GM12878 (cell line): ENCODE data around the gene TBXA2R.

Source experiments
- ATF2 ChIP-seq: IDR thresholded peaks from 2 replicates; pipeline ENCODE4 v1.6.1; 2012; ENCODE audit warnings: low read length, inconsistent platforms
- BHLHE40 ChIP-seq, 2 experiments: fragments of 450-650 bp in 1 of 2; IDR thresholded peaks; 2 replicates each; pipeline ENCODE4 v1.6.1; 2011 to 2017; ENCODE audit warnings: low read depth in 2 of 2, borderline replicate concordance in 1 of 2, improper control_type of control experiment in 1 of 2, low read length in 1 of 2, mild to moderate bottlenecking in 1 of 2
- BMI1 ChIP-seq: fragments of 450-650 bp; IDR thresholded peaks from 2 replicates; pipeline ENCODE4 v1.6.1; 2016; ENCODE audit warnings: mild to moderate bottlenecking, moderate library complexity, borderline replicate concordance
- CHD2 ChIP-seq: IDR thresholded peaks from 2 replicates; pipeline ENCODE4 v1.6.1; 2011; ENCODE audit warnings: low read depth, low read length, improper control_type of control experiment, borderline replicate concordance
- MTA3 ChIP-seq: IDR thresholded peaks from 2 replicates; pipeline ENCODE4 v1.6.1; 2012; ENCODE audit warnings: low read length, inconsistent platforms, borderline replicate concordance
- NFIC ChIP-seq: IDR thresholded peaks from 2 replicates; pipeline ENCODE4 v1.6.1; 2012; ENCODE audit warnings: low read depth, mild to moderate bottlenecking, inconsistent platforms, low read length, moderate library complexity
- PKNOX1 ChIP-seq: fragments of 450-650 bp; IDR thresholded peaks from 2 replicates; pipeline ENCODE4 v1.6.1; 2016; ENCODE audit warnings: mild to moderate bottlenecking
- POLR2A ChIP-seq: IDR thresholded peaks from 2 replicates; pipeline ENCODE4 v1.6.1; 2011; ENCODE audit warnings: low read depth, mild to moderate bottlenecking, low read length
- POLR2AphosphoS2 ChIP-seq: IDR thresholded peaks from 2 replicates; pipeline ENCODE4 v1.6.1; 2011; ENCODE audit warnings: low read depth, mild to moderate bottlenecking, low read length, improper control_type of control experiment, moderate library complexity
- REST ChIP-seq: IDR thresholded peaks from 2 replicates; pipeline ENCODE4 v1.6.1; 2012; ENCODE audit warnings: mild to moderate bottlenecking, low read depth, low read length
- SREBF2 ChIP-seq: IDR thresholded peaks from 2 replicates; pipeline ENCODE4 v1.6.1; 2012; ENCODE audit warnings: mild to moderate bottlenecking, low read length
- TF ChIP-seq, protein P1 (sequence below): fragments of 450-650 bp; formaldehyde crosslinking; IDR thresholded peaks from 2 replicates; pipeline ENCODE4 v1.5.0; 2022; ENCODE audit warnings: mild to moderate bottlenecking, missing genetic modification characterization
- TF ChIP-seq, protein P2 (sequence below), 3 experiments: IDR thresholded peaks in 2 of 3; conservative IDR thresholded peaks in 1 of 3; 2 replicates each; pipeline ENCODE4 v1.5.1; 2011; ENCODE audit warnings: low read depth in 3 of 3, low read length in 3 of 3, mild to moderate bottlenecking in 3 of 3, control low read depth in 2 of 3, moderate library complexity in 2 of 3, inconsistent platforms in 1 of 3, mixed read lengths in 1 of 3; ENCODE audit not compliant: control insufficient read depth in 2 of 3, insufficient read depth in 1 of 3; ENCODE audit errors: extremely low read depth in 1 of 3
- TF ChIP-seq, protein P3 (sequence below): fragments of 450-650 bp; IDR thresholded peaks from 2 replicates; pipeline ENCODE4 v1.6.1; 2018; ENCODE audit warnings: mild to moderate bottlenecking, low read depth, moderate library complexity; ENCODE audit not compliant: partially characterized antibody

DNA sequence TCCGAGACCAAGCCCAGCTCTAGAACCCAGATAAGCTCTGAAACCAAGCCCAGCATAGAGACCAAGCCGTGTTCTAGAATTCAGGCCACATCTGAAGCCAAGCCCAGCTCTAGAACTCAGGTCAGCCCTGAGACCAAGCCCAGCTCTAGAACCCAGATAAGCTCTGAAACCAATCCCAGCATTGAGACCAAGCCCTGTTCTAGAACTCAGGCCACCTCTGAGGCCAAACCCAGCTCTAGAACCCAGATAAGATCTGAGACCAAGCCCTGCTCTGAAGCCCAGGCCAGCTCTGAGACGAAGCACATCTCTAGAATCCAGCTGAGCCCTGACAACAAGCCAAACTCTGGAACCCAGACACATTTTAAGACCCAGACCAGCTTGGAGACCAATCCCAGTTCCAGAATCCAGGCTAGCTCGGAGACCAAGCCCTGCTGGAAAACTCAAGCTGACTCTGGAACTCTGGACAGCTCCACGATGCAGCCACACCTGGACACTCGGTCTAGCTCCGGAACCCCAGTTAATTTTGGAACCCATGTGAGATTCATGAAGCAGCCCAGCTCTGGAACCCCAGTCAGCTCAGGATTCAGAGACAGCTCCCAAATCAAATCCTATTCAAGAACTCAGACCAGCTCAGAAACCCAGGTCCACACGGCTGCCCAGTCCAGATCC lies 15.6 kb downstream of the TBXA2R start:
- TF ChIP-seq BHLHE40 (IDR thresholded peaks at IDR 0.05; ENCODE audit: borderline replicate concordance in 1 of 2, low read depth in 2 of 2, low read length in 1 of 2) (no peak), BMI1 (no peak), NFIC (no peak), POLR2AphosphoS2 (no peak), PKNOX1 (no peak), POLR2A (no peak), REST (no peak), CHD2 (no peak), MTA3 (no peak), ATF2 (no peak), SREBF2 (no peak)
- TF ChIP-seq, protein P1, sequence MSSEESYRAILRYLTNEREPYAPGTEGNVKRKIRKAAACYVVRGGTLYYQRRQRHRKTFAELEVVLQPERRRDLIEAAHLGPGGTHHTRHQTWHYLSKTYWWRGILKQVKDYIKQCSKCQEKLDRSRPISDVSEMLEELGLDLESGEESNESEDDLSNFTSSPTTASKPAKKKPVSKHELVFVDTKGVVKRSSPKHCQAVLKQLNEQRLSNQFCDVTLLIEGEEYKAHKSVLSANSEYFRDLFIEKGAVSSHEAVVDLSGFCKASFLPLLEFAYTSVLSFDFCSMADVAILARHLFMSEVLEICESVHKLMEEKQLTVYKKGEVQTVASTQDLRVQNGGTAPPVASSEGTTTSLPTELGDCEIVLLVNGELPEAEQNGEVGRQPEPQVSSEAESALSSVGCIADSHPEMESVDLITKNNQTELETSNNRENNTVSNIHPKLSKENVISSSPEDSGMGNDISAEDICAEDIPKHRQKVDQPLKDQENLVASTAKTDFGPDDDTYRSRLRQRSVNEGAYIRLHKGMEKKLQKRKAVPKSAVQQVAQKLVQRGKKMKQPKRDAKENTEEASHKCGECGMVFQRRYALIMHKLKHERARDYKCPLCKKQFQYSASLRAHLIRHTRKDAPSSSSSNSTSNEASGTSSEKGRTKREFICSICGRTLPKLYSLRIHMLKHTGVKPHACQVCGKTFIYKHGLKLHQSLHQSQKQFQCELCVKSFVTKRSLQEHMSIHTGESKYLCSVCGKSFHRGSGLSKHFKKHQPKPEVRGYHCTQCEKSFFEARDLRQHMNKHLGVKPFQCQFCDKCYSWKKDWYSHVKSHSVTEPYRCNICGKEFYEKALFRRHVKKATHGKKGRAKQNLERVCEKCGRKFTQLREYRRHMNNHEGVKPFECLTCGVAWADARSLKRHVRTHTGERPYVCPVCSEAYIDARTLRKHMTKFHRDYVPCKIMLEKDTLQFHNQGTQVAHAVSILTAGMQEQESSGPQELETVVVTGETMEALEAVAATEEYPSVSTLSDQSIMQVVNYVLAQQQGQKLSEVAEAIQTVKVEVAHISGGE (CRISPR knock-in tag) = no peak
- TF ChIP-seq, protein P2, sequence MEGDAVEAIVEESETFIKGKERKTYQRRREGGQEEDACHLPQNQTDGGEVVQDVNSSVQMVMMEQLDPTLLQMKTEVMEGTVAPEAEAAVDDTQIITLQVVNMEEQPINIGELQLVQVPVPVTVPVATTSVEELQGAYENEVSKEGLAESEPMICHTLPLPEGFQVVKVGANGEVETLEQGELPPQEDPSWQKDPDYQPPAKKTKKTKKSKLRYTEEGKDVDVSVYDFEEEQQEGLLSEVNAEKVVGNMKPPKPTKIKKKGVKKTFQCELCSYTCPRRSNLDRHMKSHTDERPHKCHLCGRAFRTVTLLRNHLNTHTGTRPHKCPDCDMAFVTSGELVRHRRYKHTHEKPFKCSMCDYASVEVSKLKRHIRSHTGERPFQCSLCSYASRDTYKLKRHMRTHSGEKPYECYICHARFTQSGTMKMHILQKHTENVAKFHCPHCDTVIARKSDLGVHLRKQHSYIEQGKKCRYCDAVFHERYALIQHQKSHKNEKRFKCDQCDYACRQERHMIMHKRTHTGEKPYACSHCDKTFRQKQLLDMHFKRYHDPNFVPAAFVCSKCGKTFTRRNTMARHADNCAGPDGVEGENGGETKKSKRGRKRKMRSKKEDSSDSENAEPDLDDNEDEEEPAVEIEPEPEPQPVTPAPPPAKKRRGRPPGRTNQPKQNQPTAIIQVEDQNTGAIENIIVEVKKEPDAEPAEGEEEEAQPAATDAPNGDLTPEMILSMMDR (IDR thresholded peaks at IDR 0.05 in 2 of 3, conservative IDR thresholded peaks at IDR 0.05 in 1 of 3; ENCODE audit: control insufficient read depth in 2 of 3, extremely low read depth in 1 of 3, insufficient read depth in 1 of 3, low read depth in 3 of 3, low read length in 3 of 3) = no peak
- TF ChIP-seq, protein P3, sequence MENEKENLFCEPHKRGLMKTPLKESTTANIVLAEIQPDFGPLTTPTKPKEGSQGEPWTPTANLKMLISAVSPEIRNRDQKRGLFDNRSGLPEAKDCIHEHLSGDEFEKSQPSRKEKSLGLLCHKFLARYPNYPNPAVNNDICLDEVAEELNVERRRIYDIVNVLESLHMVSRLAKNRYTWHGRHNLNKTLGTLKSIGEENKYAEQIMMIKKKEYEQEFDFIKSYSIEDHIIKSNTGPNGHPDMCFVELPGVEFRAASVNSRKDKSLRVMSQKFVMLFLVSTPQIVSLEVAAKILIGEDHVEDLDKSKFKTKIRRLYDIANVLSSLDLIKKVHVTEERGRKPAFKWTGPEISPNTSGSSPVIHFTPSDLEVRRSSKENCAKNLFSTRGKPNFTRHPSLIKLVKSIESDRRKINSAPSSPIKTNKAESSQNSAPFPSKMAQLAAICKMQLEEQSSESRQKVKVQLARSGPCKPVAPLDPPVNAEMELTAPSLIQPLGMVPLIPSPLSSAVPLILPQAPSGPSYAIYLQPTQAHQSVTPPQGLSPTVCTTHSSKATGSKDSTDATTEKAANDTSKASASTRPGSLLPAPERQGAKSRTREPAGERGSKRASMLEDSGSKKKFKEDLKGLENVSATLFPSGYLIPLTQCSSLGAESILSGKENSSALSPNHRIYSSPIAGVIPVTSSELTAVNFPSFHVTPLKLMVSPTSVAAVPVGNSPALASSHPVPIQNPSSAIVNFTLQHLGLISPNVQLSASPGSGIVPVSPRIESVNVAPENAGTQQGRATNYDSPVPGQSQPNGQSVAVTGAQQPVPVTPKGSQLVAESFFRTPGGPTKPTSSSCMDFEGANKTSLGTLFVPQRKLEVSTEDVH = no peak
